Activated T-cell treated with anti-CD3 and anti-CD28 coated beads, Interleukin-2, amount 50 U/mL, for 4 hours (primary cell): Measurements from ENCODE around the gene VSX2. TPM values are rescaled to one million over a fixed set of nuclear protein-coding genes. Genes with fewer than 3 reads are reported as not detected.

Experiments used
- ATAC-seq, 2 donors: fragments of 200-7000 bp; cut with Tn5 transposase; one replicate each; pipeline ENCODE4 v1.10.0; 2021
- DNase-seq: peaks from one replicate; pipeline ENCODE4 v3.0.0-alpha.2; 2020
- H3K27me3 Mint-ChIP-seq: one replicate; pipeline ENCODE4 v1.8.0; 2021; ENCODE audit warnings: low read depth, mixed read lengths
- H3K36me3 Mint-ChIP-seq: one replicate; pipeline ENCODE4 v1.8.0; 2022; ENCODE audit warnings: mixed read lengths; ENCODE audit not compliant: insufficient read depth
- H3K4me1 Mint-ChIP-seq: one replicate; pipeline ENCODE4 v1.8.0; 2021; ENCODE audit warnings: low read depth, mixed read lengths
- H3K4me3 Mint-ChIP-seq: one replicate; pipeline ENCODE4 v1.8.0; 2021; ENCODE audit warnings: mild to moderate bottlenecking, moderate library complexity, mixed read lengths
- H3K9me3 Mint-ChIP-seq: one replicate; pipeline ENCODE4 v1.8.0; 2021; ENCODE audit warnings: mixed read lengths
- total RNA-seq, 3 donors: library from RNA; stranded (reverse); gene quantifications; one replicate each; pipeline ENCODE4 v1.2.1, GENCODE V29; 2021

Gene VSX2
- total RNA-seq, 3 donors from 2014 or later: not detected

- Mint-ChIP-seq H3K27me3 (peaks cover 83% of the 10 kb centered on the region), H3K4me1 (peaks cover 22% of the 10 kb centered on the region), H3K9me3 (no peaks in the 10 kb centered on the region), H3K4me3 (peak overlapping the region; percentile 54), H3K36me3 (no peaks in the 10 kb centered on the region)
- DNase-seq (no peak), ATAC-seq (no peak)
Measured at GRCh38 chr14:74242021-74242779, 3.0 kb downstream of the VSX2 start.

GRCh38 chr14:74242780-74243042, 3.5 kb downstream of the VSX2 start:
- ATAC-seq (no peak), DNase-seq (no peak)
- Mint-ChIP-seq H3K4me3 (no peak overlapping the region), H3K9me3 (no peaks in the 10 kb centered on the region), H3K4me1 (peaks cover 22% of the 10 kb centered on the region), H3K27me3 (peaks cover 82% of the 10 kb centered on the region), H3K36me3 (no peaks in the 10 kb centered on the region)

GRCh38 chr14:74243051-74243450, 3.8 kb downstream of the VSX2 start:
- ATAC-seq (no peak), DNase-seq (no peak)
- peaks cover 22% of the 10 kb centered on the region for H3K4me1 Mint-ChIP-seq
- H3K36me3 Mint-ChIP-seq: no peaks in the 10 kb centered on the region
- no peak overlapping the region for H3K4me3 Mint-ChIP-seq
- H3K9me3 Mint-ChIP-seq: no peaks in the 10 kb centered on the region
- H3K27me3 Mint-ChIP-seq: peaks cover 81% of the 10 kb centered on the region

- Mint-ChIP-seq H3K4me3 (no peak overlapping the region), H3K9me3 (no peaks in the 10 kb centered on the region), H3K4me1 (peaks cover 22% of the 10 kb centered on the region), H3K27me3 (peaks cover 77% of the 10 kb centered on the region), H3K36me3 (no peaks in the 10 kb centered on the region)
- DNase-seq (no peak), ATAC-seq (no peak)
Measured at GRCh38 chr14:74244115-74244514, 4.9 kb downstream of the VSX2 start.

GRCh38 chr14:74245292-74245691, 6.0 kb downstream of the VSX2 start:
- Mint-ChIP-seq H3K36me3 (no peaks in the 10 kb centered on the region), H3K4me1 (peaks cover 21% of the 10 kb centered on the region), H3K27me3 (peaks cover 73% of the 10 kb centered on the region), H3K4me3 (no peak overlapping the region), H3K9me3 (no peaks in the 10 kb centered on the region)
- no peak for DNase-seq
- ATAC-seq: no peak

- Mint-ChIP-seq H3K36me3 (no peaks in the 10 kb centered on the region), H3K4me3 (no peak overlapping the region), H3K9me3 (no peaks in the 10 kb centered on the region), H3K27me3 (peaks cover 69% of the 10 kb centered on the region), H3K4me1 (peaks cover 13% of the 10 kb centered on the region)
- no peak for ATAC-seq
- no peak for DNase-seq
Measured at GRCh38 chr14:74246542-74246941, 7.3 kb downstream of the VSX2 start.

GRCh38 chr14:74248017-74248416, 8.8 kb downstream of the VSX2 start:
- Mint-ChIP-seq H3K36me3 (no peaks in the 10 kb centered on the region), H3K4me1 (peaks cover 6% of the 10 kb centered on the region), H3K4me3 (no peak overlapping the region), H3K9me3 (no peaks in the 10 kb centered on the region), H3K27me3 (peaks cover 62% of the 10 kb centered on the region)
- ATAC-seq (no peak), DNase-seq (no peak)

- DNase-seq (no peak), ATAC-seq (no peak)
- no peaks in the 10 kb centered on the region for H3K36me3 Mint-ChIP-seq
- no peaks in the 10 kb centered on the region for H3K9me3 Mint-ChIP-seq
- H3K4me1 Mint-ChIP-seq: peaks cover 6% of the 10 kb centered on the region
- peaks cover 50% of the 10 kb centered on the region for H3K27me3 Mint-ChIP-seq
- no peak overlapping the region for H3K4me3 Mint-ChIP-seq
Measured at GRCh38 chr14:74249433-74250375, 10.5 kb downstream of the VSX2 start.

GRCh38 chr14:74255281-74255680, 16.0 kb downstream of the VSX2 start:
- Mint-ChIP-seq H3K4me3 (no peak overlapping the region), H3K4me1 (peaks cover 9% of the 10 kb centered on the region), H3K36me3 (no peaks in the 10 kb centered on the region), H3K27me3 (peaks cover 22% of the 10 kb centered on the region), H3K9me3 (no peaks in the 10 kb centered on the region)
- ATAC-seq (no peak), DNase-seq (no peak)

GRCh38 chr14:74257078-74257940, 18.1 kb downstream of the VSX2 start:
- Mint-ChIP-seq H3K36me3 (no peaks in the 10 kb centered on the region), H3K4me3 (peak overlapping the region; percentile 83), H3K4me1 (peaks cover 4% of the 10 kb centered on the region), H3K9me3 (no peaks in the 10 kb centered on the region), H3K27me3 (peaks cover 9% of the 10 kb centered on the region)
- peak; percentile 59 for DNase-seq
- peak; percentile 92 for ATAC-seq

- Mint-ChIP-seq H3K4me3 (peak overlapping the region; percentile 83), H3K36me3 (no peaks in the 10 kb centered on the region), H3K27me3 (peaks cover 7% of the 10 kb centered on the region), H3K4me1 (peaks cover 4% of the 10 kb centered on the region), H3K9me3 (no peaks in the 10 kb centered on the region)
- peak; percentile 27 to 37 for ATAC-seq
- no peak for DNase-seq
Measured at GRCh38 chr14:74257941-74258763, 18.9 kb downstream of the VSX2 start.

GRCh38 chr14:74258764-74259035, 19.5 kb downstream of the VSX2 start:
- ATAC-seq (no peak), DNase-seq (no peak)
- peaks cover 4% of the 10 kb centered on the region for H3K4me1 Mint-ChIP-seq
- H3K36me3 Mint-ChIP-seq: no peaks in the 10 kb centered on the region
- peaks cover 6% of the 10 kb centered on the region for H3K27me3 Mint-ChIP-seq
- H3K4me3 Mint-ChIP-seq: no peak overlapping the region
- H3K9me3 Mint-ChIP-seq: no peaks in the 10 kb centered on the region

GRCh38 chr14:74259513-74259912, 20.3 kb downstream of the VSX2 start:
- Mint-ChIP-seq H3K9me3 (no peaks in the 10 kb centered on the region), H3K4me3 (peak overlapping the region; percentile 37)
- ATAC-seq: no peak

More at GRCh38 chr14:74259513-74259912, 20.3 kb downstream of the VSX2 start:
- peaks cover 4% of the 10 kb centered on the region for H3K4me1 Mint-ChIP-seq
- no peaks in the 10 kb centered on the region for H3K36me3 Mint-ChIP-seq
- H3K27me3 Mint-ChIP-seq: peaks cover 5% of the 10 kb centered on the region
- no peak for DNase-seq
